Brain pericyte (primary cell): ENCODE measurements around the gene MRPL32.

Source experiments
- DNase-seq: peaks from one replicate; pipeline ENCODE4 v3.0.0-alpha.2; 2012; ENCODE audit warnings: low read depth, low spot score

The MRPL32 gene

GRCh38 chr7:42964849-42965805 lies 33.0 kb downstream of the MRPL32 start:
- DNase-seq = no peak

DNA sequence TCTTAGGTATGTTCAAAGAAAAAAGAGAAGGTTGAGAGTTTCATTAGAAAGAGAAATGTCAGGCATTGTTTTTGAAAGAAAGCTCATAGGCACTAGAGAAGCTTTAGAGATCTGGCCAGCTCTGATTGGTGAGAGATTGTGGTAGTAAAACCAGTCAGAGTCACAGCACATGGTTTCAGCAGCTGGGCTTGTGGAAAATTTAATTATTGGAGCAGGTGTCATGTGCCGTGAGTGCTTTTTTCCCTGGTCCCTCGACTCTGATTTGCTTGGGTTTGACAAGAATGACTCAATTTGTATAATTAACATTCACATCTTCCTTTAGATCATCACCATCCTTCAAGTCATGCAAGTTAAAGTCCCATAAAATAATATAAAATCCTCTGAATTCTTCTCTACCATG lies 35.2 kb downstream of the MRPL32 start:
- DNase-seq = no peak

DNA sequence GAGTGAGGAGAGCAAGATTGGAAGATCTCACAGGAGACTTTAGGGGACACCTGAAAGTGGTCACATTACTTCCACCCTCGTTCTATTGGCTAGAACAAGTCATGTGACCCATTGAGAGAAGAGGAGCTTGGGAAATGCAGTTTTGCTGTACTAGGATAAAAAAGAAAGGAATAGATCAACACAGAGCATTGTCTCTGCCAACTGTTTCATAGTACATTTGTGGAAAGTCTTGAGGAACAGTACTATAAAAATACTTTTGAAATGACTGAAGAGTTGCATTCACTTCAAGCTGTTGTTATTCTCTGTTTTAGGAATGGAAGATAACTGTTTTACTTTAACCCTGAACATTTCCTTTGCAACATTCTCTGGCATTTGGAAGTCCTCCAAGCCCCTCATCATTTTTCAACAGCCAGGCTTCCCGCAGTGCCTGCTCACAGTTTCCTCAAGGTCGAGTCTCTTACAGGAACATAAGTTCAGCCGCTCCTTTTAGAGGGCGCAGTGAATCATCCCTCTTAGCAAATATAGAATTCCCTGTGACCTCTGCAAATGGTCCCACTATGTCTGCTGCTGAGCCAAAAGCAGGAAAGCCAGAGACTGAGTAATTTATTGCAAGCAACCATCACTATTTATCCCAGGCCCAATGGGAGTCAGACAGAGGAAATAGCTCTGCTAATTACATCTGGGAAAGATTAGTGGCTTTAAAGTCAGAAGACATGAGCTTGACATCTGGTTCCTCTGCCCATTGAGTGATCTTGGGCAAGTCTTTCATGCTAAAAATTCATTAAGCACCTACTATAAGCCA lies 40.7 kb downstream of the MRPL32 start:
- peak; percentile 98 for DNase-seq

DNA sequence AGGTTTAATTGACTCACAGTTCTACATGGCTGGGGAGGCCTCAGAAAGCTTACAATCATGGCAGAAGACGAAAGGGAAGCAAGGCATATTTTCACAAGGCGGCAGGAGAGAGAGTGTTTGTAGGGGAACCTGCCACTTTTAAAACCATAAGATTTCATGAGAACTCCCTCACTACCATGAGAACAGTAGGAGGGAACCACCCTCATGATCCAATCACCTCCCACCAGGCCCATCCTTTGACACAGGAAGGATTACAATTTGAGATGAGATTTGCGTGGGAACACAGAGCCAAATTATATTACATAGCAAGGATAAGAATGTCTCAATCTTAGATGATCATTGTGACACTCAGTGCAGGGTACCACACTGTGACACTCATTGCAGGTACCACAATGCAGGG lies 44.2 kb downstream of the MRPL32 start:
- DNase-seq = no peak

DNA sequence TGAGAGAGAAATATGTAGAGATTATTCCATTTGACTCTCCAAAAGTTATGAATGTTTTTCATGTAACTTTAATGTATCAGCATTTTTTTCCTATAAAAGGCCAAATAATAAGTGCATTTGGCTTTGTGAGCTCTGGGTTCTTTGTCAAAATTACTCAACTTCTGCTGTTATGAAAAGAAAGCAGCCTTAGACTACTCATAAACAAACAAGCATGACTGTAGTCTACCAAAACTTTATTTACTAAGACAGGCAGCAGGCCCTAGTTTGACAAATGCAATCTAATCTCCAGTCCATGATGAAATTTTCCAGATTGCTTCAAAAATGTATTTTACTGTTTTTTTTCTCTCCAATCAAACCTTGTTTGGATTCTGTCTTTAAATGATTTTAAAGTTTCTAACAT lies 46.3 kb downstream of the MRPL32 start:
- no peak for DNase-seq

GRCh38 chr7:42980084-42980483 lies 47.9 kb downstream of the MRPL32 start:
- DNase-seq = no peak

GRCh38 chr7:42980514-42980913 lies 48.3 kb downstream of the MRPL32 start:
- no peak for DNase-seq

GRCh38 chr7:42981601-42982000 lies 49.4 kb downstream of the MRPL32 start:
- no peak for DNase-seq

- no peak for DNase-seq
Measured at GRCh38 chr7:42982604-42983115, 50.5 kb downstream of the MRPL32 start.

- no peak for DNase-seq
Measured at GRCh38 chr7:42984137-42984536, 52.0 kb downstream of the MRPL32 start.

- no peak for DNase-seq
Measured at GRCh38 chr7:42986213-42986612, 54.0 kb downstream of the MRPL32 start.

GRCh38 chr7:42986781-42987248 lies 54.6 kb downstream of the MRPL32 start:
- no peak for DNase-seq
